Mammary epithelial cell (primary cell): Measurements from ENCODE around the gene METTL25.

Experiments
- EZH2 ChIP-seq: IDR thresholded peaks from 2 replicates; pipeline ENCODE4 v1.6.1; 2012; ENCODE audit warnings: low read length, inconsistent platforms, borderline replicate concordance
- TF ChIP-seq, protein P1 (sequence below), 2 donors: IDR thresholded peaks in 1 of 2; conservative IDR thresholded peaks in 1 of 2; 2 replicates each; pipeline ENCODE4 v1.5.1; 2011 to 2012; ENCODE audit warnings: inconsistent platforms in 2 of 2, low read length in 2 of 2, mild to moderate bottlenecking in 2 of 2, control low read depth in 1 of 2, low read depth in 1 of 2; ENCODE audit not compliant: insufficient read depth in 1 of 2; ENCODE audit errors: extremely low read depth in 1 of 2

DNA sequence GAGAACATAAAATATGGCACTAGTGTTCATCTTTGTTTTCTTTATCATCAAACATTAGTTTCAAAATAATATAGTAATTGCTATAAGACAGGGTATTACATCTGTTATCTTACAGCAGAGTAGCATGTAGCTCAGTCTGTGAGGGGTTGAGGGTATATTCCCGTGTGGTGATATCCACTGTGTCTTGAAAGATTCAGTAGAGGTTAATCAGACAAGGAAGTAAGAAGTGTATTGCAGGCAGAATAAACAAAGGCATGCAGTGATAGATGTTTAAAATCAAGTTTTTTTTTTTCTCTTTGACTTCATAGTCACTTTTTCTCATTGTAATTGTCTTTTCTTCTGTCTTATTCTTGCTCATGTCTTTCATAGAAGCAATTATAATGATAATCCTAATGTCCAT is 48.3 kb downstream of the METTL25 start:
- TF ChIP-seq, protein P1, sequence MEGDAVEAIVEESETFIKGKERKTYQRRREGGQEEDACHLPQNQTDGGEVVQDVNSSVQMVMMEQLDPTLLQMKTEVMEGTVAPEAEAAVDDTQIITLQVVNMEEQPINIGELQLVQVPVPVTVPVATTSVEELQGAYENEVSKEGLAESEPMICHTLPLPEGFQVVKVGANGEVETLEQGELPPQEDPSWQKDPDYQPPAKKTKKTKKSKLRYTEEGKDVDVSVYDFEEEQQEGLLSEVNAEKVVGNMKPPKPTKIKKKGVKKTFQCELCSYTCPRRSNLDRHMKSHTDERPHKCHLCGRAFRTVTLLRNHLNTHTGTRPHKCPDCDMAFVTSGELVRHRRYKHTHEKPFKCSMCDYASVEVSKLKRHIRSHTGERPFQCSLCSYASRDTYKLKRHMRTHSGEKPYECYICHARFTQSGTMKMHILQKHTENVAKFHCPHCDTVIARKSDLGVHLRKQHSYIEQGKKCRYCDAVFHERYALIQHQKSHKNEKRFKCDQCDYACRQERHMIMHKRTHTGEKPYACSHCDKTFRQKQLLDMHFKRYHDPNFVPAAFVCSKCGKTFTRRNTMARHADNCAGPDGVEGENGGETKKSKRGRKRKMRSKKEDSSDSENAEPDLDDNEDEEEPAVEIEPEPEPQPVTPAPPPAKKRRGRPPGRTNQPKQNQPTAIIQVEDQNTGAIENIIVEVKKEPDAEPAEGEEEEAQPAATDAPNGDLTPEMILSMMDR (conservative IDR thresholded peaks at IDR 0.05 in 1 of 2, IDR thresholded peaks at IDR 0.05 in 1 of 2; ENCODE audit: extremely low read depth in 1 of 2, insufficient read depth in 1 of 2, low read depth in 1 of 2, low read length in 2 of 2) = no peak
- TF ChIP-seq EZH2 = no peak
